ENCODE data around the gene NAA16.

Gene NAA16

DNA sequence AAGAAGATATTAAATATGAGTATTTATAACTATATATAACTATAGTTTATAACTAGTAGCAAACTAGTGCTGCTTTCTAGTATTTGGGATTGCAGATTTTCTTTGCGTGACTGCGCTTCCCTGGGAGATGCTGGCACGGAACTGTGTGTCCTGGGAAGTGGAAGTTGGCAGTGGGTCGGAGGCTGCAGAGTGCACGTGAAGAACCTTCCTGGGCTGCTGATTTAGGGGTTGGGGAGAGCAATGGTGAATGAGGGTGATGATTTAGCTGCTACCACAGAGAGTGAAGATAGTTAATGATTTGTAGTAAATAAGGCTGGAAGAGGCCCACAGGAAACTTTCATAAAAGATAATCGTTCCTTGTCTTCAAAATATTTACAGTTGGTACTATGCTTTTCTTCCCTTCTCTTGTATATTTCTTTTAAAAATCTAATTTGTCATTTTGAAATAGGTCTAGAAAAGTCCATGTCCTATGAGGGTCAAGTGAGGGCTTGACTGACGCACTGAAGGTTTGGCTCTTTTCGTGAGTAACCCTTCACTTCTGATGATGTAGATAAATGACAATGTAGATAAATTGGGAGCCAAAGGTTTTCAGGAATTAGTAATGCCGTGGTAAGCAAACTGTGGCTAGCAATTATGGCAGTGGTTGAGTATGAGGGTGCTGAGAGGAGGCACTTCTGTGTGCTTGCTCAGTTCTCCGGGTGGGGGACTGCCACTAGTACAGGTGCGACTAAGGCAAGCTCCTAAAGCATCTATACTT lies 3.0 kb upstream of the NAA16 start:
- TF ChIP-seq, protein P1, sequence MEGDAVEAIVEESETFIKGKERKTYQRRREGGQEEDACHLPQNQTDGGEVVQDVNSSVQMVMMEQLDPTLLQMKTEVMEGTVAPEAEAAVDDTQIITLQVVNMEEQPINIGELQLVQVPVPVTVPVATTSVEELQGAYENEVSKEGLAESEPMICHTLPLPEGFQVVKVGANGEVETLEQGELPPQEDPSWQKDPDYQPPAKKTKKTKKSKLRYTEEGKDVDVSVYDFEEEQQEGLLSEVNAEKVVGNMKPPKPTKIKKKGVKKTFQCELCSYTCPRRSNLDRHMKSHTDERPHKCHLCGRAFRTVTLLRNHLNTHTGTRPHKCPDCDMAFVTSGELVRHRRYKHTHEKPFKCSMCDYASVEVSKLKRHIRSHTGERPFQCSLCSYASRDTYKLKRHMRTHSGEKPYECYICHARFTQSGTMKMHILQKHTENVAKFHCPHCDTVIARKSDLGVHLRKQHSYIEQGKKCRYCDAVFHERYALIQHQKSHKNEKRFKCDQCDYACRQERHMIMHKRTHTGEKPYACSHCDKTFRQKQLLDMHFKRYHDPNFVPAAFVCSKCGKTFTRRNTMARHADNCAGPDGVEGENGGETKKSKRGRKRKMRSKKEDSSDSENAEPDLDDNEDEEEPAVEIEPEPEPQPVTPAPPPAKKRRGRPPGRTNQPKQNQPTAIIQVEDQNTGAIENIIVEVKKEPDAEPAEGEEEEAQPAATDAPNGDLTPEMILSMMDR (IDR thresholded peaks at IDR 0.05; ENCODE audit: insufficient read depth, low read length, poor library complexity, severe bottlenecking): no peak
- no peak overlapping the region for H3K4me3 ChIP-seq (replicated peaks; ENCODE audit: low read depth, low read length)
- no peaks in the 10 kb centered on the region for H3K36me3 ChIP-seq (ENCODE audit: control insufficient read depth, insufficient read depth, low read length)
- DNase-seq (ENCODE audit: extremely low read depth, insufficient read length): no peak
- no peaks in the 10 kb centered on the region for H3K27me3 ChIP-seq (replicated peaks; ENCODE audit: control insufficient read depth, insufficient read depth, low read length)

DNA sequence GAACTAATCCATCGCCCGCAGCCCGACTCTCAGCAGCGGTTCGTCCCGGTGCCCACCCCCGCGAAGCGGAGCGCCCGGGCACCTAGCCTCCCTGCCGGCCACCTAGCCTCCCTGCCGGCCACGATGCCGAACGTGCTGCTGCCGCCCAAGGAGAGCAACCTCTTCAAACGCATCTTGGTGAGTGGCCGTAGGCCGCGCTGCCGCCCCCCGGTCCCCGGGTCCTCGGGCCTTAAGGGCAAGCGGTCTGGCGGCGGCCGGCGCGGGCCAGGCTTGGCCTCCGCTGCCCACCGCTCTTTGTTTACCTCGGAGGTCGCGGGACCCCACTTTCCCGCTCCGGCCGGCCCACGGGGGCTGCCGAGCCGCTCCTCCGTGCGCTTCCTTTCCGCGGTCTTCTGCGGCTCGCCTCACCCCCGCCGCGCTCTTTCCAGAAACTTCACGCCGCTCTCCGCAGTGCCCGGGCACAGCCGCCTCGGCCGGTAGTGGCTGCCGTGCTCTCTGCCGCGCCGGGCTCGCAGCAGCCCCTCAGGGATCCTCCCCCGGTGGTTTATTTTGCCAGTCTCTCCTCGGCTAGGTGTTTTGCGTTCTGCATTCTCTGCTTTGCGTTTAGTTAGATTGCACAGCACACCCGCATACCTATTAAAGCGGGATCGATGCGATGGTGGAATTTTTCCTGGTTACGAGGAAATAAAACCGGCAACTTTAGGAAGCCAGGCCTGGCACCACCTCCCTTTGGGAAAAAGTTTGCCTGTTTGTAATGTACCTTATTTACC lies 524 bp downstream of the NAA16 start:
- H3K36me3 ChIP-seq (ENCODE audit: control insufficient read depth, insufficient read depth, low read length): no peaks in the 10 kb centered on the region
- peak overlapping the region; percentile 91 for H3K4me3 ChIP-seq (replicated peaks; ENCODE audit: low read depth, low read length)
- H3K27me3 ChIP-seq (replicated peaks; ENCODE audit: control insufficient read depth, insufficient read depth, low read length): no peaks in the 10 kb centered on the region
- DNase-seq (ENCODE audit: extremely low read depth, insufficient read length): peak; percentile 72
- TF ChIP-seq, protein P1 (IDR thresholded peaks at IDR 0.05; ENCODE audit: insufficient read depth, low read length, poor library complexity, severe bottlenecking): no peak

DNA sequence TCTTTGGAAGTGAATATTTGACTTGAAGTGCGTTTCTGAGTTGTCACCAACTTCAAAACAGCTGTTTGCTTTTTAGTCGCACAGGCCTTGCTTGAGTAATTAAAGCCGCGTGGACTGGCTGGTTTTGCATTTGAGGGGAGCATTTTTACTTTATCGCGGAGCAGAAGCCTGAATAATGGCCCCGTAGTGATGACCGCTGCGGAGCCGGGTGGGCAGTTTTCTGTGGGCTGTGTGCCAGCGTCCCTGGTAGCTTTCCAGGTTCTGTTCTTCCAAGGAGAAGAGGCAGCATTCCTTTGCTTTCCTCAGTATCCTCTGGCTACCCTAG lies 1.1 kb downstream of the NAA16 start:
- peak; percentile 28 for DNase-seq (ENCODE audit: extremely low read depth, insufficient read length)
- TF ChIP-seq, protein P1 (IDR thresholded peaks at IDR 0.05; ENCODE audit: insufficient read depth, low read length, poor library complexity, severe bottlenecking): no peak

DNA sequence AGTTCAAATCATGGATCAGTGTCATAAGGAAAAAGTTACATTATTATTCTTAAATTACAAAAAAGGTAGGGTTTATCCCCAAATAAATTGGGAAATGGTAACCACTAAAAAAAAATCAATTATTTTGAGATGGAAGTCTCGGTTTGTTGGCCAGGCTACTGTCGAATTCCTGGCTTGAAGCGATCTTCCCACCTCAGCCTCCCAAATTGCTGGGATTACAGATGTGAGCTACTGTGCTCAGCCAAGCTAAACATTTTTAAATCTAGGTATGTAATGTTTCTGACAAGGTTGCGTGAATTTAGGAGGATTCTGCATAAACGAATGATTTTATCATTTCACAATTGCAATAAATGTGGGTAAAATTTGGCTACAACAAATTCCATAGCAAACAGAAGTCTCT lies 2.0 kb downstream of the NAA16 start:
- Histone ChIP-seq H3K36me3 (ENCODE audit: control insufficient read depth, insufficient read depth, low read length) (no peaks in the 10 kb centered on the region), H3K27me3 (replicated peaks; ENCODE audit: control insufficient read depth, insufficient read depth, low read length) (no peaks in the 10 kb centered on the region), H3K4me3 (replicated peaks; ENCODE audit: low read depth, low read length) (no peak overlapping the region; the same call in none of the 2 replicates)
- no peak for DNase-seq (ENCODE audit: extremely low read depth, insufficient read length)
- TF ChIP-seq, protein P1 (IDR thresholded peaks at IDR 0.05; ENCODE audit: insufficient read depth, low read length, poor library complexity, severe bottlenecking): no peak

More for the DNA sequence above, 1.1 kb downstream of the NAA16 start:
- Histone ChIP-seq H3K4me3 (replicated peaks; ENCODE audit: low read depth, low read length) (peak overlapping the region; percentile 91), H3K36me3 (ENCODE audit: control insufficient read depth, insufficient read depth, low read length) (no peaks in the 10 kb centered on the region), H3K27me3 (replicated peaks; ENCODE audit: control insufficient read depth, insufficient read depth, low read length) (no peaks in the 10 kb centered on the region)

DNA sequence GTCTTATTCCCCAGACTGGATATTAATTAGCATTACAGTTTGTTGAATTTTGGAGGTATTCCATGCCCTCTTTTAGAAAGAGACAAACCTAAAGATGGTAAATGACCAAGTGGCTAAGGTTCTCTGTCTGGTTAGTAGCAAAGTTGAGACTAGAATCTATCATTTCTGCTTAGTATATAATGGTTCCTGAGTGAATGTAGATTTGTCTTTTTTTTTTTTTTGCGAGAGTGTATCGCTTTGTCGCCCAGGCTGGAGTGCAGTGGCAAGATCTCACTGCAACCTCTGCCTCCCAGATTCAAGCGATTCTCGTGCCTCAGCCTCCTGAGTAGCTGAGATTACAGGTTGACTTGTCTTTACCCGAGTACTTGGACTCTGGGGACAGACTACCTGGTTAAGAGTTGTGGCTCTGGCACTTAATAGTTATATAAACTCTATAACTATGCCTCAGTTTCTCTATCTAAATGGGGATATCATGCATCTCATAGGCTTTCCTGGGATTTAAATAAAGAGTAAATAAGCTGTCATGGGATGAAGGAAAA lies 2.7 kb downstream of the NAA16 start:
- no peaks in the 10 kb centered on the region for H3K36me3 ChIP-seq (ENCODE audit: control insufficient read depth, insufficient read depth, low read length)
- TF ChIP-seq, protein P1 (IDR thresholded peaks at IDR 0.05; ENCODE audit: insufficient read depth, low read length, poor library complexity, severe bottlenecking): no peak
- no peak for DNase-seq (ENCODE audit: extremely low read depth, insufficient read length)
- H3K27me3 ChIP-seq (replicated peaks; ENCODE audit: control insufficient read depth, insufficient read depth, low read length): no peaks in the 10 kb centered on the region
- H3K4me3 ChIP-seq (replicated peaks; ENCODE audit: low read depth, low read length): no peak overlapping the region

Data from GM06990 (cell line).